Tibial nerve (tissue), 3 donors: Measurements from ENCODE around the gene MKNK1.

ENCODE experiments used
- POLR2A ChIP-seq, 2 donors: fragments of 450-650 bp; IDR thresholded peaks; one replicate each; pipeline ENCODE4 v1.6.1; 2017; ENCODE audit warnings: antibody characterized with exemption in 2 of 2, mild to moderate bottlenecking in 2 of 2, moderate library complexity in 2 of 2
- TF ChIP-seq, protein P1 (sequence below), 5 experiments: fragments of 200-600 bp in 3 of 5; fragments of 450-650 bp in 2 of 5; sonication (generic) in 3 of 5; IDR thresholded peaks; one replicate each; pipeline ENCODE4 v1.5.1; 2016 to 2019; ENCODE audit warnings: antibody characterized with exemption in 5 of 5, mild to moderate bottlenecking in 3 of 5, moderate library complexity in 2 of 5

DNA sequence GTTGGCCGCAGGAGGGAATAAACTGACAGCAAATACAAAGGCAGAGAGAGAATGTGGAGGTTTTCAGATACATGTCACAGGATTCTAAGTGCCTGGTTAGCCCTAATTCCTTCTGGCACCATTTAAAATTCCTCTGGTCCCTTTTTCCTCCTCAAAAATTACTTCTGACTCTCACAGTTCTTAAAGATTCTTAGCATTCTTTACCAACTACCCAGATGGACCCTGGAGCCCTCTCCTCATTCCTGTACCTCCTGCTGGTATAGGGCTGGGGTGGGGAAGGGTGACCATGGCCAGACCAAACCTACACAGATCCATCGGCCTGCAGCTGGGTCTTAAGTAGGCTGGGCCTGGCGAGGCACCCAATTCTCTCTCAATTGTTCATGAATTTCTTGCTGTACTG is 7.2 kb downstream of the MKNK1 start:
- TF ChIP-seq, protein P1, sequence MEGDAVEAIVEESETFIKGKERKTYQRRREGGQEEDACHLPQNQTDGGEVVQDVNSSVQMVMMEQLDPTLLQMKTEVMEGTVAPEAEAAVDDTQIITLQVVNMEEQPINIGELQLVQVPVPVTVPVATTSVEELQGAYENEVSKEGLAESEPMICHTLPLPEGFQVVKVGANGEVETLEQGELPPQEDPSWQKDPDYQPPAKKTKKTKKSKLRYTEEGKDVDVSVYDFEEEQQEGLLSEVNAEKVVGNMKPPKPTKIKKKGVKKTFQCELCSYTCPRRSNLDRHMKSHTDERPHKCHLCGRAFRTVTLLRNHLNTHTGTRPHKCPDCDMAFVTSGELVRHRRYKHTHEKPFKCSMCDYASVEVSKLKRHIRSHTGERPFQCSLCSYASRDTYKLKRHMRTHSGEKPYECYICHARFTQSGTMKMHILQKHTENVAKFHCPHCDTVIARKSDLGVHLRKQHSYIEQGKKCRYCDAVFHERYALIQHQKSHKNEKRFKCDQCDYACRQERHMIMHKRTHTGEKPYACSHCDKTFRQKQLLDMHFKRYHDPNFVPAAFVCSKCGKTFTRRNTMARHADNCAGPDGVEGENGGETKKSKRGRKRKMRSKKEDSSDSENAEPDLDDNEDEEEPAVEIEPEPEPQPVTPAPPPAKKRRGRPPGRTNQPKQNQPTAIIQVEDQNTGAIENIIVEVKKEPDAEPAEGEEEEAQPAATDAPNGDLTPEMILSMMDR (IDR thresholded peaks at IDR 0.05): no peak
- TF ChIP-seq POLR2A (IDR thresholded peaks at IDR 0.05): no peak
